NOMO-1 treated with DMSO at 0.1 percent for 48 hours (cell line): Measurements from ENCODE around the gene SUB1.
"Not testable (repeated sequence)": the region's sequence is repeated elsewhere in the genome, so short reads cannot be mapped to it uniquely, and the experiment has no call there.

ENCODE experiments used
- DNase-seq: peaks from one replicate; lab custom pipeline; 2025; ENCODE audit not compliant: unreplicated experiment; lab: John Stamatoyannopoulos, UW

SUB1 gene

DNA sequence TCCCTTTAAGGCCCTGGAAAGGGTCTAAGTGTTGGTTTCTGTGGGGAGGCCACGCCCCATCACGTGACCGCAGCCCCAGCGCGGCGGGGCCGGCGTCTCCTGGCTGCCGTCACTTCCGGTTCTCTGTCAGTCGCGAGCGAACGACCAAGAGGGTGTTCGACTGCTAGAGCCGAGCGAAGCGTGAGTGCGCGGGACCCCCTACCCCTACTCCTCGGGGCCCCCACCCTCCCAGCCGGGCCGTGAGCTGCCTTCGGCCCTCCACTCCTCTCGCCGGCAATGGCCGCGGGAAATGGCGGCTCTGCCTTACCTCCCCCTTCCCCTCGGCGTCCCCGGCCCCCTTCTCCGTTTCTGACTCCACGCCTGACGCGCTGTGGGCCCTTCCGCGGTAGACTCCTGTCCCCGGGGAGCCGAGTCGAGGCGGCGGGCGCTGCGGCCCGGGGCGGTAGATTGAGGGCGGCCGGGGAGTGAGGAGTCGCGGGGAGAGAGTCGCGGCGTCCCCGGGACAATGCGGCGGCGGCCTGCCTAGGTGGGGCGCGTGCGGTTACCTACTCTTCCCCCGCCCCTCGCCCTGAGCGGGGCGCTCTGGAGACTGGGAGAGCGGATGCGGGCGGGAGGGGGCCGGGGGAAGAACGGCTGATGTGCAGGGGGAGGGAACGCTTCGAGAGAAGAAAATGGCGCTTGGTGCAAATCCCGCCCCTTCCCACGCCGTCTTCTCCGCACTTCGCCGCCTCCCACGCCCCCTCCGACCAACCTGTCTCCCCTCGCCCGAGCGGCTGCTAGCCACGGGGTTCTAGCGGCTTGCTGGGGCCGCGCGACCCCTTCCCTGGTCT is at the start of gene SUB1:
Gene SUB1 (plus strand): TSS at position 112 of the 830 bp plus-strand sequence. CDS start 2,956 bp downstream, outside the sequence.
- peak; percentile 97 for DNase-seq

DNA sequence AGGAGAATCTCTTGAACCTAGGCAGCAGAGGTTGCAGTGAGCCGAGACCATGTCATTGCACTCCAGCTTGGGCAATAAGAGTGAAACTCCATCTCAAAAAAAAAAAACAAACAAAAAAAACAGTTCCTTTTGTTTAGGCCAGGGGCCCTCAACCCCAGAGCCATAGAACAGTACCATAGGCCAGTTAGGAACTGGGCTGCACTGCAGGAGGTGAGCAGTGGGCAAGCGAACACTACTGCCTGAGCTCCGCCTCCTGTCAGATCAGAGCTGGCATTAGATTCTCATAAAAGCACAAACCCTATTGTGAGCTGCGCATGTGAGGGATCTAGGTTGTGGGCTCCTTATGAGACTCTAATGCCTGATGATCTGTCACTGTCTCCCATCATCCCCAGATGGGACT is 49.1 kb upstream of the SUB1 start:
- DNase-seq, result no peak

DNA sequence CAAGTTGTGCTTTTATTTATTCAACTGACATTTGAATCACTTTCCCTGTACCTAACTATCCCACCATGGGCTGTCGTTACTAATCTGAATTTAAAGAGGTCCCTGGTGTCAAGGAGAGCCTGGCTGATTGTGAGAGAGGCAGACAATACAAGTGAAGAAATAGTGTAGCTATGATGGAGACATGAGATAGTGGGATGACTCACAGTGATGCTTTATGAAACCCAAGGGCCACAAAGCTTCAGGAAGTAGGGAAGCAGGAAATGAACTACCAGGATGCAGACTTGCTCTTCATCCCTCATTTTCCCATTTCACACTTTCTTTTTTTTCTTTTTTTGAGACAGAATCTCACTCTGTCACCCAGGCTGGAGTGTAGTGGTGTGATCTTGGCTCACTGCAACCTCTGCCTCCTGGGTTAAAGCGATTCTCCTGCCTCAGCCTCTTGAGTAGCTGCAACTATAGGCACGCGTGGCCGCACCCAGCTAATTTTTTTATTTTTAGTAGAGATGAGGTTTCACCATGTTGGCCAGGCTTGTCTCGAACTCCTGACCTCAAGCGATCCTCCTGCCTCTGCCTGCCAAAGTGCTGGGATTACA is 47.8 kb upstream of the SUB1 start:
- DNase-seq, result peak; percentile 89

DNA sequence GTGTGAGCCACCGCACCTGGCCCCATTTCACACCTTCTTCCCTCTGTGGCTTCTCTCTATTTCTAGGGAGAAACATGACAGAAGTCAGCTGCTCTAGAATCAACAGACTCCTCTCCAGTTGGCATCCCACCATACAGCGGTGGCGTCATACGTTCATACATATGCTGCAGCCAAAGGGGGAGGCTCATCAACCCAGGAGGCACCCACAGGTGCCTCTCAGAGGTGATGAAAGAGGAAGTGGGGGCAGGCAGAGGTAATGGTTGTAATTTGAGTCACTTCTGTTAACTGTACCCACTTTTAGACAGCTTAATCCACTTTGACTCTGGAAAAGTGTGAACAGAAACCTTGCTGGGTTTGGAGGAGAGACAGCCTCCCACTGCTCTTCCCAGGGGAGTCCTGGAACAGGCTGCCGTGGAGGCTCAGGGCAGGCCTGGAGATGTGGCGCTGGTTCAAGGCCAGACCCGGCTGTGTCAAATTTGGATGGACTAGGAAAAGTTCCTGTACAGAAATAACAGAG is 47.3 kb upstream of the SUB1 start:
- DNase-seq, result peak; percentile 44

- peak; percentile 99 for DNase-seq
Observed at GRCh38 chr5:32539981-32540845, 45.1 kb upstream of the SUB1 start.

- DNase-seq, result no peak
Observed at GRCh38 chr5:32541241-32541640, 44.1 kb upstream of the SUB1 start.

GRCh38 chr5:32542216-32543059 is 42.9 kb upstream of the SUB1 start:
- DNase-seq, result peak; percentile 97

DNA sequence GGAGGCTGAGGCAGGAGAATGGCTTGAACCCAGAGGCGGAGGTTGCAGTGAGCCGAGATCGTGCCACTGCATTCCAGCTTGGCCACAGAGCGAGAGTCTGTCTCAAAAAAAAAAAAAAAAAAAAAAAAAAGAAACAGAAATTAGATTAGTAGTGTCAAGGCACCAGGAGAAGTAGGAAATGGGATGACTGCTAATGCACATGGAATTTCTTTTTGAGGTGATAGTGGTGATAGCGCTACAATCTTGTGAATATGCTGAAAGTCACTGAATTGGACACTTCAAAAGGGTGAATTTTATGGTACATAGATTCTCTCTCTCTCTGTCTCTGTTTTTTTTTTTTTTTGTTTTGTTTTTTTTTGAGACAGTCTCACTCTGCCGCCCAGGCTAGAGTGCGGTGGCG is 42.1 kb upstream of the SUB1 start:
- no peak for DNase-seq

- no peak for DNase-seq
Observed at GRCh38 chr5:32545102-32545800, 40.1 kb upstream of the SUB1 start.

GRCh38 chr5:32551194-32551593 is 34.2 kb upstream of the SUB1 start:
- DNase-seq, result no peak

DNA sequence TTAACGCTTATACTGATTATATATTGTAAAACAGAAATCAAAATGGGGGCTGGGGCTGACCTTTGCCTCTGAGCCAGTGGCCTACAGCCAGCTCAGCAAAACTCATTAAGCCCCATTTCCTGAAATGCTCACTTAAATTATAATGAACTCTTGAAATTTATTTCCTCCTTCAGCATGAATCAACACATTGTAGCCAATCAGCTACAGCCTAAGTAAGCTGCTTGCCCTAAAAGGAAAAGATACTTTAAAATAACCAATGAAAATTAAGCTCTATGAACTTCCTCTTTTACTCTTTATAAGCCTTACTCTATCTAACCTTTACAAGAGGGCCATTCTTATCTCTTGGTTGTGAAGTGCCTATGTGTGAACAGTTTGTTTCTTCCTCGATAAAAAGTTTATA is 33.5 kb upstream of the SUB1 start:
- DNase-seq, result peak; percentile 57

GRCh38 chr5:32552491-32552890 is 32.9 kb upstream of the SUB1 start:
- not testable (repeated sequence) for DNase-seq

DNA sequence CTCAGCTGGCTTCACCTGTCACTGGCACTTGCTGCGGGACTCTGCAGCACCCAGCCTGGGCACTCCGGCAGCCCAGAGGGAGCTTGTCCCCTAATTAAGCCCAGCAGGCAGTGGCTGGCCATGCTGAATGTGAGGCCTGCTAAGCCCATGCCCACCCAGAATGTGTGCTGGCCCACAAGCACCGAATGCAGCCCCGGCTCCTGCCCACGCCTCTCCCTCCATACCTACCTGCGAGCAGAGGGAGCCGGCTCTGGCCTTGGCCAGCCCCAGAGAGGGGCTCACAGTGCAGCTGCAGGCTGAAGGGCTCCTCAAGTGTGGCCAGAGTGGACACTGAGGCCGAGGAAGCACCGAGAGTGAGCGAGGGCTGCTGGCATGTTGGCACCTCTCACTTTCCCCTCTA is 32.4 kb upstream of the SUB1 start:
- no peak for DNase-seq

- peak; percentile 70 for DNase-seq
Observed at GRCh38 chr5:32554181-32554780, 31.1 kb upstream of the SUB1 start.

GRCh38 chr5:32556543-32556942 is 28.8 kb upstream of the SUB1 start:
- DNase-seq, result not testable (repeated sequence)

GRCh38 chr5:32559411-32559810 is 25.9 kb upstream of the SUB1 start:
- DNase-seq, result no peak

DNA sequence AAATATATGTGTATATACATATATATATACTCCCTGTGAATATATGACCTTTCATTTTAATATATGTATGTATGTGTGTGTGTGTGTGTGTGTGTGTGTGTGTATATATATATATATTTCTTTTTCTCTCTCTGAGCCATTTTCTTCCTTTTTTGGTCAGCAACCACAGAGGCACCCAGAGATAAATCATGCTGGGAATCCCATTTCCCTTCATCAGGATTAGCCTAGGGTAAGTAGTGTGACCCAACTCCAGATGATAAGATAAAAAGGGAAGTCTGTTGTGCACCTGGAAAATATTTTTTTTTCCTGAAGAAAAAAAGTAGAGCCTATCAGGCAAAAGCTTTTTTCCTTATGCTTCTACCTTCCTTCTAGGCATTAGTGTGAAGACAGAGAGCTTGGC is 25.4 kb upstream of the SUB1 start:
- DNase-seq, result no peak

- DNase-seq, result no peak
Observed at GRCh38 chr5:32562056-32562455, 23.3 kb upstream of the SUB1 start.

DNA sequence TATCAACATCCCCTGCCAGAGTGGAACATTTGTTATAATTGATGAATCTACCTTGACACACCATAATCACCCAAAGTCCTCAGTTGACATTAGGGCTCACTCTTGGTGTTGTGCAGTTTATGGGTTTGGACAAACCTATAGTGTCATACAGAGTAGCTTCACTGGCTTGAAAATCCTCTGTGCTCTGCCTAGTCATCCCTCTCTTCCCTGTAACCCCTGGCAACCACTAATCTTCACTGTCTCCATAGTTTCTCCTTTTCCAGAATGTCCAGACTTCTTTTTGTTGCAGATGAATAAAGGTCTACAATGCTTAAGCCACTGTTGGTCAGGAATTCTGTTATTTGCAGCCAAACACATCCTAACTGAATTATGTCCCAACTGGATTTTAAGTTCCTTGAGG is 22.5 kb upstream of the SUB1 start:
- DNase-seq, result no peak

GRCh38 chr5:32563614-32564013 is 21.7 kb upstream of the SUB1 start:
- DNase-seq, result no peak
